NCI-H524 treated with DMSO at 0.1 percent for 48 hours (cell line): ENCODE data around the gene LRP2.

Experiments used
- DNase-seq: peaks from one replicate; lab custom pipeline; 2025; lab: John Stamatoyannopoulos, UW

LRP2 gene

DNA sequence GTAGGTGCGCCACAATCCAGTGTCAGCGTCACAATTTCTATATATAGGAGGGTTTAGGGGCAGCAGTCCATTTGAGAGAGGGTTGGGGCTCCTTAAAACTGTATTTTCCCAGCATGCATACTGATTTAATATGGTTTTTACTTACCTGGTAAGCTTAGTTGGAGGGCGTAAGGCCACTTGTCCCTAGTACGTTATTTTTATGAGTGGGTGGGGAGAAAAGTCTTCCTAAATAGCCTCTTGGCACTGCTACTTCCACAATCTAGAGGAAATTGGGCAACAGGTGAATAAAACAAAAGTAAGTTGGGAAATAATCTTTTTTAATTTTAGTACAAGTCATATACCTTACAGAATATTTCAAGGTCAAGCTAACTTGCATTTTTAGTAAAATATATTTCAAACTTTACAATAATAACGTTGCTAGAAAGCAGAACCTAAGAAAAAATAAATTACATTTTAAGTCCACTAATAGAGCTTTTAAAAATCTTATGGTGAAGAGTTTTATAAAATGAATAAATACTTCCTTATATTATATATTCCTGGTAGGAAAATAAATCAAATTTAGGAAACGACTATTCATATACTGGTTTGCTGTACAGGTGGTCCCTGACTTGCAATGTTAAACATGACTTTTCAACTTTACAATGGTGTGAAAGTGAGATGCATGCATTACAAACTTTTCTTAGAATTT is 272.1 kb downstream of the LRP2 start:
- no peak for DNase-seq

DNA sequence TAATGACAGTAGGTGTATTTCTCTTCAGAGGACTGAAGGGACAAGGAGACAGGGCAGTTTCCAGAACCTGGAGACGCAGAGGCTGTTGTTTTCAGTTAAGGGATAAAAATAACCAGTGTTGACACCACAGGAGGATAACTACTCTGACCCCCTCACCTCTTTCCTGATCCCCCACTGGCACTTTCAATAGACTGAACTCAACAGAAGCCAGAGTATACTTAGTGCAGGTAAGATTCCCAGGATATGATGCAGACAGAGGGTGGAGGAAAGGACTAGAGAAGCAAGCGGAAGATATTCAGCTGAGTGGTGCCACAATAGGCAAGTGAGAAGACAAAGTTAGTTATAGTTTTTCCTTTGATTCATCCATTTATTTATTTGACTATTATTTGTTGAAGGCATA is 273.2 kb downstream of the LRP2 start:
- no peak for DNase-seq

- DNase-seq, result no peak
Observed at GRCh38 chr2:169087757-169088379, 274.5 kb downstream of the LRP2 start.

- DNase-seq, result no peak
Observed at GRCh38 chr2:169086893-169087467, 275.4 kb downstream of the LRP2 start.

GRCh38 chr2:169082995-169083394 is 279.3 kb downstream of the LRP2 start:
- no peak for DNase-seq

DNA sequence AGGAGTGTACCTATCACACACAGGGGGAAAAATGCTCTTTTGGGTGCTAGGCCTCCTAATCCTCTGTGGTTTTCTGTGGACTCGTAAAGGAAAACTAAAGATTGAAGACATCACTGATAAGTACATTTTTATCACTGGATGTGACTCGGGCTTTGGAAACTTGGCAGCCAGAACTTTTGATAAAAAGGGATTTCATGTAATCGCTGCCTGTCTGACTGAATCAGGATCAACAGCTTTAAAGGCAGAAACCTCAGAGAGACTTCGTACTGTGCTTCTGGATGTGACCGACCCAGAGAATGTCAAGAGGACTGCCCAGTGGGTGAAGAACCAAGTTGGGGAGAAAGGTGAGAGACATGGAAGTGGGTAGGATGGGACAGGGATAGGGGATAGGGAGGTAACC is 280.8 kb downstream of the LRP2 start:
- no peak for DNase-seq

DNA sequence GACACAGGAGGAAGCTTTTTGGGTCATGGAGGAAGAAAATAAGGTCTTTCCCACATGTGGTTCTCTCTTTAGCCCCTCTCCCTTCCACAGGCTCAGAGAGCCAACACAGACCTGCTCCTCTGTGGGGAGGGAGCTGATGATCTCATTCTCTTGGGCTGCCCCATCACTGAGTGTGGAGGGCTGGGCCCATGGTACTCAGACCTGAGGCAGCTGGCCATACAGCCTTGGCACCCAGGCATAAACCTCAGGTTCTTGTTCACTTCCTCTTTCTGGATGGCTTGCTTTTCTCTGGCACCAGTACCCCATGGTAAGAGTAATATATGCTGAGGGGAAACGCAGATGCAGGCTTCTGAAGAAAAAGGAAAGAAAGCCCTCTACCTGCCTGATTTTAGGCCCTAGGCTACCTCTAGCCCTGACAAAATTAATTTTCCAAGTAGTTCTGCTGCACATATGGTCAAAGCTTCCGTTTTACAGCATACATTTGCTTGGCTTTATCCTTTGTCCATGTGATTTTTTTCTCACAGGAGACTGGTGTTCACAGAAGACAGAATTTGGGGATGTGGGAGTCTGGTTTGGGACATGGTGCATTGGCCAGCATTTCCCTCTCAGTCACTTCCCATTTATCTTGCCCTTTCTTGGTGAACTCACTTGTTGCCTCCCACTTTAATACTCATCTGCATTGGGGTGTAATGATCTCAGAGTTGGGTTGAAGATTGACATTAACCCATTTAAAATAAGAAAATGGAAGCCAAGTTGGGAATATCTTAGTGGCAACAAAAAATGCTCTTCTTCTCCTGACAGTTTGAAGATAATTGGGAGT is 281.9 kb downstream of the LRP2 start:
- no peak for DNase-seq

GRCh38 chr2:169077674-169078240 is 284.6 kb downstream of the LRP2 start:
- DNase-seq, result no peak
